GM12891 (cell line): ENCODE data around the gene WWC2.

Source experiments
- PAX5 ChIP-seq: IDR thresholded peaks from 2 replicates; pipeline ENCODE4 v1.6.1; 2011; ENCODE audit warnings: low read length, moderate library complexity, mild to moderate bottlenecking; ENCODE audit not compliant: insufficient read depth, severe bottlenecking
- POLR2A ChIP-seq: IDR thresholded peaks from 2 replicates; pipeline ENCODE4 v1.6.1; 2011; ENCODE audit warnings: low read depth, low read length, control low read depth
- POLR2AphosphoS5 ChIP-seq: IDR thresholded peaks from 2 replicates; pipeline ENCODE4 v1.6.1; 2011; ENCODE audit warnings: low read depth, low read length, control low read depth

- TF ChIP-seq POLR2AphosphoS5 = no peak
- TF ChIP-seq POLR2A = no peak
- TF ChIP-seq PAX5 = no peak
Observed at GRCh38 chr4:183264614-183265013, 165.6 kb downstream of the WWC2 start.
